ENCODE data around the gene EIF3J. TPM values are rescaled to one million over a fixed set of nuclear protein-coding genes. Genes with fewer than 3 reads are reported as not detected.
A peak's percentile ranks its signal among the peaks of the same experiment; 100 is the strongest.

EIF3J gene
- total RNA-seq, 1 experiment from 2014 or later, result 129 TPM

DNA sequence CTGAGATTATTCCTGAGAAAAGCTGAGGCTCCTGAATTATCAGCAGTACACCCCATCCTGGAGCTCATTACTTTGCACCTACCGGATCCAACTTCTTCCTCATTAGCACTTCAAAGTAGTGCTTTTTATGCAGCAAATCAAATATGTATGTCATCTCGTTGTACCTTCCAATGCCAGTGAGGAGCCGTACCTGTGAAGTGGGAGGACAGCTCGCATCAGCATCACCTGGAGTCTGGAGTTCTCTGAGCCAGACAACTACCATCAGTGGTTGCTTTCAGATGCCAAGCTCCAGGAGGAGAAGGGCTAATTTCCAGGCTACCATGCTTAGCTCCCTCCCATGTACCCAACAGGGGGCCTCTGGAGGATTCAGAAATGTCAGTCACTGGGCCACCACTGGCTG lies 32.4 kb downstream of the EIF3J start:
- Histone ChIP-seq H3K9ac (ENCODE audit: extremely low read depth, insufficient read length, low read length) (no peak overlapping the region), H3K27ac (ENCODE audit: insufficient read length, low read depth, low read length) (no peak overlapping the region), H3K4ac (ENCODE audit: low read depth, low read length) (no peak overlapping the region), H4K91ac (ENCODE audit: insufficient read length, low read depth, low read length) (no peak overlapping the region), H4K5ac (ENCODE audit: insufficient read length, low read depth, low read length) (no peak overlapping the region), H2BK15ac (ENCODE audit: low read depth, low read length) (no peak overlapping the region), H4K20me1 (ENCODE audit: control insufficient read depth, insufficient read depth, insufficient read length) (no peaks in the 10 kb centered on the region), H3K4me1 (ENCODE audit: insufficient read depth, low read length) (no peaks in the 10 kb centered on the region), H4K8ac (replicated peaks; ENCODE audit: insufficient read length, low read depth, low read length) (no peak overlapping the region), H3K79me1 (ENCODE audit: insufficient read depth, low read depth, low read length, poor library complexity, severe bottlenecking) (no peaks in the 10 kb centered on the region), H3T11ph (ENCODE audit: low read length) (no peak overlapping the region), H3K9me3 (ENCODE audit: control insufficient read depth, low read depth, low read length) (peaks cover 19% of the 10 kb centered on the region), H3K56ac (ENCODE audit: insufficient read length, low read depth, low read length) (no peak overlapping the region), H2AK5ac (ENCODE audit: insufficient read length, low read length) (no peak overlapping the region), H2BK12ac (ENCODE audit: insufficient read length, low read depth, low read length) (no peak overlapping the region), H3K18ac (ENCODE audit: insufficient read length, low read depth, low read length) (no peak overlapping the region), H3K79me2 (ENCODE audit: insufficient read depth, low read length) (no peaks in the 10 kb centered on the region), H2BK5ac (ENCODE audit: insufficient read length, low read length) (no peak overlapping the region), H2BK120ac (ENCODE audit: low read depth, low read length, poor library complexity, severe bottlenecking) (no peak overlapping the region), H2AFZ (ENCODE audit: low read length) (no peak overlapping the region), H3K14ac (ENCODE audit: insufficient read depth, low read length) (no peak overlapping the region), H3K23me2 (ENCODE audit: insufficient read length, low read depth, low read length, poor library complexity, severe bottlenecking) (no peaks in the 10 kb centered on the region), H2BK20ac (ENCODE audit: low read depth, low read length, poor library complexity, severe bottlenecking) (no peak overlapping the region), H3K27me3 (ENCODE audit: insufficient read depth, low read length) (no peaks in the 10 kb centered on the region), H3K4me2 (ENCODE audit: insufficient read depth, insufficient read length, low read length) (no peak overlapping the region), H3K23ac (ENCODE audit: insufficient read length, low read depth, low read length) (no peak overlapping the region)
- peak overlapping the region in 1 of 3 experiments; percentile 38; a peak in 1 of 7 replicates for H3K27ac Mint-ChIP-seq
- H3K4me3 Mint-ChIP-seq, result no peak overlapping the region
- no peaks in the 10 kb centered on the region for H3K4me1 Mint-ChIP-seq
- TF ChIP-seq, protein P1, sequence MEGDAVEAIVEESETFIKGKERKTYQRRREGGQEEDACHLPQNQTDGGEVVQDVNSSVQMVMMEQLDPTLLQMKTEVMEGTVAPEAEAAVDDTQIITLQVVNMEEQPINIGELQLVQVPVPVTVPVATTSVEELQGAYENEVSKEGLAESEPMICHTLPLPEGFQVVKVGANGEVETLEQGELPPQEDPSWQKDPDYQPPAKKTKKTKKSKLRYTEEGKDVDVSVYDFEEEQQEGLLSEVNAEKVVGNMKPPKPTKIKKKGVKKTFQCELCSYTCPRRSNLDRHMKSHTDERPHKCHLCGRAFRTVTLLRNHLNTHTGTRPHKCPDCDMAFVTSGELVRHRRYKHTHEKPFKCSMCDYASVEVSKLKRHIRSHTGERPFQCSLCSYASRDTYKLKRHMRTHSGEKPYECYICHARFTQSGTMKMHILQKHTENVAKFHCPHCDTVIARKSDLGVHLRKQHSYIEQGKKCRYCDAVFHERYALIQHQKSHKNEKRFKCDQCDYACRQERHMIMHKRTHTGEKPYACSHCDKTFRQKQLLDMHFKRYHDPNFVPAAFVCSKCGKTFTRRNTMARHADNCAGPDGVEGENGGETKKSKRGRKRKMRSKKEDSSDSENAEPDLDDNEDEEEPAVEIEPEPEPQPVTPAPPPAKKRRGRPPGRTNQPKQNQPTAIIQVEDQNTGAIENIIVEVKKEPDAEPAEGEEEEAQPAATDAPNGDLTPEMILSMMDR (conservative IDR thresholded peaks at IDR 0.05), result no peak
- WGBS (ENCODE audit: extremely low coverage, insufficient read length, low lambda C conversion rate), result no CpG with 5 or more reads among the region's 4 CpGs
- peaks cover 42 to 62% (median 61%) of the 10 kb centered on the region in 3 experiments for H3K36me3 Mint-ChIP-seq (ENCODE audit: insufficient read depth in 1 of 3, low read depth in 3 of 3)
- DNase-seq, result no peak
- peaks cover 11 to 15% of the 10 kb centered on the region in 2 experiments; a peak in 4 of 5 replicates for H3K9me3 Mint-ChIP-seq
- no peaks in the 10 kb centered on the region; the same call in 1 of the 2 replicates for H3K27me3 Mint-ChIP-seq (ENCODE audit: low read depth)
